Iris pigment epithelial cell (primary cell): Measurements from ENCODE around the gene NEDD8.
A peak's percentile ranks its signal among the peaks of the same experiment; 100 is the strongest.

Experiments
- DNase-seq: peaks from one replicate; pipeline ENCODE4 v3.0.0-alpha.2; 2011; ENCODE audit warnings: low read depth

The NEDD8 gene

GRCh38 chr14:24263848-24264247, 31.7 kb upstream of the NEDD8 start:
- DNase-seq = no peak

GRCh38 chr14:24262821-24263733, 30.9 kb upstream of the NEDD8 start, which contains the start of gene TGM1:
Gene TGM1 (minus strand): TSS chr14:24263177. CDS start chr14:24262352, 825 bp downstream.
- no peak for DNase-seq

GRCh38 chr14:24261969-24262327, 29.8 kb upstream of the NEDD8 start:
- DNase-seq = no peak

- no peak for DNase-seq
Observed at GRCh38 chr14:24261256-24261968, 29.2 kb upstream of the NEDD8 start.

GRCh38 chr14:24260780-24261157, 28.6 kb upstream of the NEDD8 start:
- DNase-seq = no peak

GRCh38 chr14:24260026-24260779, 28.0 kb upstream of the NEDD8 start:
- no peak for DNase-seq

GRCh38 chr14:24259282-24260025, 27.3 kb upstream of the NEDD8 start:
- peak; percentile 30 for DNase-seq

- no peak for DNase-seq
Observed at GRCh38 chr14:24258548-24259265, 26.5 kb upstream of the NEDD8 start.

GRCh38 chr14:24258119-24258518, 26.0 kb upstream of the NEDD8 start:
- DNase-seq = no peak

GRCh38 chr14:24256960-24257359, 24.8 kb upstream of the NEDD8 start:
- no peak for DNase-seq

- DNase-seq = no peak
Observed at GRCh38 chr14:24255931-24256711, 24.0 kb upstream of the NEDD8 start.

- no peak for DNase-seq
Observed at GRCh38 chr14:24255438-24255837, 23.3 kb upstream of the NEDD8 start.

- DNase-seq = no peak
Observed at GRCh38 chr14:24254630-24255392, 22.6 kb upstream of the NEDD8 start.

GRCh38 chr14:24253936-24254335, 21.8 kb upstream of the NEDD8 start:
- no peak for DNase-seq

GRCh38 chr14:24252289-24253124, 20.3 kb upstream of the NEDD8 start:
- DNase-seq = no peak

GRCh38 chr14:24251880-24252288, 19.7 kb upstream of the NEDD8 start:
- DNase-seq = peak; percentile 33

- no peak for DNase-seq
Observed at GRCh38 chr14:24250354-24250753, 18.2 kb upstream of the NEDD8 start.

- no peak for DNase-seq
Observed at GRCh38 chr14:24249230-24250021, 17.3 kb upstream of the NEDD8 start.
